ENCODE results near the gene AUH. TPM values are rescaled to one million over a fixed set of nuclear protein-coding genes. Genes with fewer than 3 reads are reported as not detected.

Gene AUH
- total RNA-seq, 1 experiment from 2014 or later = 21.7 TPM

- H3K4me1 ChIP-seq (ENCODE audit: insufficient read depth, low read length) = no peaks in the 10 kb centered on the region
- H3K56ac ChIP-seq (ENCODE audit: insufficient read length, low read depth, low read length) = no peak overlapping the region
- no peak overlapping the region for H3K4me2 ChIP-seq (ENCODE audit: insufficient read depth, insufficient read length, low read length)
- no CpG with 5 or more reads among the region's 1 CpG for WGBS (ENCODE audit: extremely low coverage, insufficient read length, low lambda C conversion rate)
- no peak overlapping the region for H2AFZ ChIP-seq (ENCODE audit: low read length)
- H3K18ac ChIP-seq (ENCODE audit: insufficient read length, low read depth, low read length) = no peak overlapping the region
- DNase-seq = no peak
- H3K23me2 ChIP-seq (ENCODE audit: insufficient read length, low read depth, low read length, poor library complexity, severe bottlenecking) = no peaks in the 10 kb centered on the region
- no peak overlapping the region for H2BK12ac ChIP-seq (ENCODE audit: insufficient read length, low read depth, low read length)
- Mint-ChIP-seq H3K36me3 (ENCODE audit: insufficient read depth in 1 of 3, low read depth in 3 of 3) (peaks cover 3 to 11% (median 10%) of the 10 kb centered on the region in 3 experiments; a peak in 5 of 7 replicates), H3K9me3 (no peaks in the 10 kb centered on the region), H3K4me3 (no peak overlapping the region), H3K4me1 (peaks cover 5 to 6% of the 10 kb centered on the region in 2 experiments), H3K27me3 (ENCODE audit: low read depth) (no peaks in the 10 kb centered on the region), H3K27ac (no peak overlapping the region)
- no peak overlapping the region for H3K23ac ChIP-seq (ENCODE audit: insufficient read length, low read depth, low read length)
- H3T11ph ChIP-seq (ENCODE audit: low read length) = no peak overlapping the region
- H2BK20ac ChIP-seq (ENCODE audit: low read depth, low read length, poor library complexity, severe bottlenecking) = no peak overlapping the region
- no peak overlapping the region for H3K4ac ChIP-seq (ENCODE audit: low read depth, low read length)
- no peak overlapping the region for H4K5ac ChIP-seq (ENCODE audit: insufficient read length, low read depth, low read length)
- no peaks in the 10 kb centered on the region for H3K27me3 ChIP-seq (ENCODE audit: insufficient read depth, low read length)
- no peak overlapping the region for H2BK15ac ChIP-seq (ENCODE audit: low read depth, low read length)
- no peak overlapping the region for H2BK120ac ChIP-seq (ENCODE audit: low read depth, low read length, poor library complexity, severe bottlenecking)
- no peak overlapping the region for H2BK5ac ChIP-seq (ENCODE audit: insufficient read length, low read length)
- no peak overlapping the region for H4K91ac ChIP-seq (ENCODE audit: insufficient read length, low read depth, low read length)
- no peak overlapping the region for H2AK5ac ChIP-seq (ENCODE audit: insufficient read length, low read length)
- no peak overlapping the region for H3K9ac ChIP-seq (ENCODE audit: extremely low read depth, insufficient read length, low read length)
- H3K27ac ChIP-seq (ENCODE audit: insufficient read length, low read depth, low read length) = no peak overlapping the region
- no peaks in the 10 kb centered on the region; the same call in 1 of the 2 replicates for H3K79me2 ChIP-seq (ENCODE audit: insufficient read depth, low read length)
- H3K79me1 ChIP-seq (ENCODE audit: insufficient read depth, low read depth, low read length, poor library complexity, severe bottlenecking) = no peaks in the 10 kb centered on the region
- H3K14ac ChIP-seq (ENCODE audit: insufficient read depth, low read length) = no peak overlapping the region
- no peak for TF ChIP-seq CTCF (conservative IDR thresholded peaks at IDR 0.05)
- no peaks in the 10 kb centered on the region for H3K9me3 ChIP-seq (ENCODE audit: control insufficient read depth, low read depth, low read length)
- no peak overlapping the region for H4K8ac ChIP-seq (replicated peaks; ENCODE audit: insufficient read length, low read depth, low read length)
- H4K20me1 ChIP-seq (ENCODE audit: control insufficient read depth, insufficient read depth, insufficient read length) = no peaks in the 10 kb centered on the region
Measured at GRCh38 chr9:91306296-91306630, 55.5 kb downstream of the AUH start.
